IMR-90 (cell line): ENCODE data around the gene NUBPL. TPM values are rescaled to one million over a fixed set of nuclear protein-coding genes. Genes with fewer than 3 reads are reported as not detected.

Experiments used
- ATAC-seq: fragments of 200-7000 bp; cut with Tn5 transposase; 2 replicates; pipeline ENCODE4 v1.9.1; 2020; ENCODE audit warnings: low read depth, mild to moderate bottlenecking, moderate library complexity
- BruUV-seq: library from RNA; stranded (reverse); fragments of 400-500 nt; replicated peaks from 2 replicates; lab custom pipeline; 2021; lab: Mats Ljungman, UMichigan
- CTCF ChIA-PET: fragments of 300-600 bp; formaldehyde crosslinking; extraction: SDS; loops from one replicate; lab custom pipeline; 2021; ENCODE audit warnings: antibody characterized with exemption; lab: Yijun Ruan, JAX
- POLR2A ChIA-PET: fragments of 300-600 bp; sonication (Branson Sonifier 250); formaldehyde crosslinking; loops from one replicate; lab custom pipeline; 2022; ENCODE audit warnings: antibody characterized with exemption; ENCODE audit not compliant: unreplicated experiment; lab: Charles Lee
- DNase-seq: peaks from one replicate; pipeline ENCODE4 v3.0.0; 2013
- H2AFZ ChIP-seq: replicated peaks from 2 replicates; pipeline ENCODE3; 2013; ENCODE audit warnings: low read length, mild to moderate bottlenecking; ENCODE audit not compliant: poor library complexity
- H2AK5ac ChIP-seq: 2 replicates; pipeline ENCODE4 v1.6.1; 2013; ENCODE audit warnings: low read depth, low read length, inconsistent platforms
- H2AK9ac ChIP-seq: replicated peaks from 2 replicates; pipeline ENCODE3; 2013; ENCODE audit warnings: mild to moderate bottlenecking, low read depth, low read length, moderate library complexity; ENCODE audit not compliant: poor library complexity
- H2BK120ac ChIP-seq: 2 replicates; pipeline ENCODE4 v1.6.1; 2013; ENCODE audit warnings: low read depth, low read length, inconsistent platforms
- H2BK15ac ChIP-seq: 3 replicates; pipeline ENCODE4 v1.6.1; 2013; ENCODE audit warnings: low read depth, low read length, inconsistent platforms
- H2BK20ac ChIP-seq: 2 replicates; pipeline ENCODE4 v1.6.1; 2013; ENCODE audit warnings: low read depth, mild to moderate bottlenecking, inconsistent platforms, low read length, moderate library complexity
- H2BK5ac ChIP-seq: 2 replicates; pipeline ENCODE4 v1.6.1; 2013; ENCODE audit warnings: mild to moderate bottlenecking, low read depth, low read length, inconsistent platforms; ENCODE audit not compliant: poor library complexity, severe bottlenecking
- H3K14ac ChIP-seq: replicated peaks from 2 replicates; pipeline ENCODE4 v1.6.1; 2013; ENCODE audit warnings: low read depth, low read length, inconsistent platforms
- H3K18ac ChIP-seq: 2 replicates; pipeline ENCODE4 v1.6.1; 2013; ENCODE audit warnings: low read depth, low read length, control low read depth
- H3K23ac ChIP-seq: 2 replicates; pipeline ENCODE4 v1.6.1; 2013; ENCODE audit warnings: low read depth, low read length, inconsistent platforms
- H3K27ac ChIP-seq: 2 replicates; pipeline ENCODE4 v1.5.1; 2013; ENCODE audit warnings: mild to moderate bottlenecking, control low read depth, low read length; ENCODE audit not compliant: insufficient read depth
- H3K27me3 ChIP-seq: 2 replicates; pipeline ENCODE4 v1.6.1; 2013; ENCODE audit warnings: low read length; ENCODE audit not compliant: control insufficient read depth, insufficient read depth
- H3K36me3 ChIP-seq: 2 replicates; pipeline ENCODE4 v1.6.1; 2013; ENCODE audit warnings: low read length, mixed read lengths; ENCODE audit not compliant: control insufficient read depth, insufficient read depth
- H3K4ac ChIP-seq: 2 replicates; pipeline ENCODE4 v1.6.1; 2013; ENCODE audit warnings: low read depth, low read length, inconsistent platforms
- H3K4me1 ChIP-seq: 2 replicates; pipeline ENCODE4 v1.6.1; 2013; ENCODE audit warnings: low read length, mixed read lengths; ENCODE audit not compliant: control insufficient read depth, insufficient read depth
- H3K4me2 ChIP-seq: 2 replicates; pipeline ENCODE4 v1.6.1; 2013; ENCODE audit warnings: low read depth, mild to moderate bottlenecking, control low read depth, low read length, moderate library complexity
- H3K4me3 ChIP-seq: 2 replicates; pipeline ENCODE4 v1.5.1; 2013; ENCODE audit warnings: low read depth, mild to moderate bottlenecking, control low read depth, low read length, moderate library complexity; ENCODE audit not compliant: insufficient read depth
- H3K56ac ChIP-seq: 2 replicates; pipeline ENCODE4 v1.6.1; 2013; ENCODE audit warnings: low read length, inconsistent platforms; ENCODE audit not compliant: insufficient read depth; ENCODE audit errors: extremely low read depth
- H3K79me1 ChIP-seq, 2 experiments: 2 replicates each; pipeline ENCODE4 v1.6.1; 2013; ENCODE audit warnings: low read length in 2 of 2, inconsistent platforms in 1 of 2, low read depth in 1 of 2
- H3K9ac ChIP-seq: 2 replicates; pipeline ENCODE4 v1.6.1; 2013; ENCODE audit warnings: low read depth, low read length, control low read depth
- H3K9me1 ChIP-seq: 2 replicates; pipeline ENCODE4 v1.6.1; 2013; ENCODE audit warnings: low read length, inconsistent platforms; ENCODE audit not compliant: insufficient read depth
- H3K9me3 ChIP-seq: 2 replicates; pipeline ENCODE4 v1.6.1; 2013; ENCODE audit warnings: low read length; ENCODE audit not compliant: control insufficient read depth, insufficient read depth
- H4K20me1 ChIP-seq: 2 replicates; pipeline ENCODE4 v1.6.1; 2013; ENCODE audit warnings: low read length, inconsistent platforms; ENCODE audit not compliant: insufficient read depth
- H4K5ac ChIP-seq: 2 replicates; pipeline ENCODE4 v1.6.1; 2013; ENCODE audit warnings: mild to moderate bottlenecking, low read depth, low read length, control low read depth
- H4K8ac ChIP-seq, 2 experiments: 2 replicates each; pipeline ENCODE4 v1.6.1; 2013; ENCODE audit warnings: low read depth in 2 of 2, low read length in 2 of 2, control low read depth in 1 of 2, inconsistent platforms in 1 of 2
- H4K91ac ChIP-seq: 2 replicates; pipeline ENCODE4 v1.6.1; 2013; ENCODE audit warnings: low read depth, low read length, inconsistent platforms; ENCODE audit not compliant: insufficient read depth
- BHLHE40 ChIP-seq: fragments of 150-350 bp; IDR thresholded peaks from 2 replicates; pipeline ENCODE4 v1.6.1; 2016; ENCODE audit warnings: mild to moderate bottlenecking, low read depth, low read length
- CEBPB ChIP-seq: IDR thresholded peaks from 2 replicates; pipeline ENCODE4 v1.6.1; 2012; ENCODE audit warnings: low read depth, low read length, improper control_type of control experiment
- FOS ChIP-seq: fragments of 150-350 bp; IDR thresholded peaks from 2 replicates; pipeline ENCODE4 v1.6.1; 2016; ENCODE audit warnings: low read depth, low read length
- MAFK ChIP-seq: IDR thresholded peaks from 2 replicates; pipeline ENCODE4 v1.6.1; 2012; ENCODE audit warnings: low read depth, low read length, improper control_type of control experiment
- MAZ ChIP-seq: IDR thresholded peaks from 2 replicates; pipeline ENCODE4 v1.6.1; 2012; ENCODE audit warnings: low read depth, mild to moderate bottlenecking, low read length, improper control_type of control experiment, moderate library complexity, borderline replicate concordance
- MXI1 ChIP-seq: IDR thresholded peaks from 2 replicates; pipeline ENCODE4 v1.6.1; 2012; ENCODE audit warnings: low read depth, mild to moderate bottlenecking, low read length, moderate library complexity, borderline replicate concordance
- NFE2L2 ChIP-seq: fragments of 150-350 bp; IDR thresholded peaks from 2 replicates; pipeline ENCODE4 v1.6.1; 2016; ENCODE audit warnings: low read depth, mild to moderate bottlenecking, low read length
- POLR2A ChIP-seq: IDR thresholded peaks from 2 replicates; pipeline ENCODE4 v1.6.1; 2012; ENCODE audit warnings: mild to moderate bottlenecking, low read depth, low read length
- RAD21 ChIP-seq: IDR thresholded peaks from 2 replicates; pipeline ENCODE4 v1.6.1; 2012; ENCODE audit warnings: low read length, improper control_type of control experiment
- RCOR1 ChIP-seq: IDR thresholded peaks from 2 replicates; pipeline ENCODE4 v1.6.1; 2012; ENCODE audit warnings: mild to moderate bottlenecking, low read length, improper control_type of control experiment; ENCODE audit not compliant: insufficient replicate concordance
- RFX5 ChIP-seq: IDR thresholded peaks from 2 replicates; pipeline ENCODE4 v1.8.0; 2012; ENCODE audit warnings: low read depth, mild to moderate bottlenecking, low read length, moderate library complexity
- SMC3 ChIP-seq: fragments of 150-350 bp; IDR thresholded peaks from 2 replicates; pipeline ENCODE4 v1.6.1; 2016; ENCODE audit warnings: low read depth, mild to moderate bottlenecking, antibody characterized with exemption, low read length, moderate library complexity
- WGBS, 2 experiments: methylation state at CpG; one replicate each; pipeline versions ENCODE4 v1.1.5 to v1.1.7; 2013; ENCODE audit warnings: missing lambda C conversion rate in 2 of 2; ENCODE audit not compliant: insufficient read length in 1 of 2; ENCODE audit errors: extremely low coverage in 2 of 2; 5-methylcytosine and 5-hydroxymethylcytosine counted together
- dilution Hi-C: fragments of 300-500 bp; cut with HindIII; formaldehyde crosslinking; loops from one replicate; pipeline ENCODE4 v1.14.3; 2018; ENCODE audit warnings: low sequenced_read_pairs; ENCODE audit not compliant: unreplicated experiment
- in situ Hi-C: fragments of 300-500 bp; cut with MboI; formaldehyde crosslinking; loops from 3 replicates; pipeline ENCODE4 v1.14.3; 2019; ENCODE audit warnings: low sequenced_read_pairs, inconsistent platforms, mixed read lengths
- intact Hi-C: fragments of 100-400 bp; cut with micrococcal nuclease; formaldehyde crosslinking; loops from 2 replicates; pipeline ENCODE4 v1.10.0; 2022
- polyA plus RNA-seq, 3 experiments: library from polyadenylated mRNA; depleted of rRNA; stranded (reverse); fragments of >200 nt; gene quantifications; 2 replicates each; pipeline ENCODE4 v1.2.3, GENCODE V29; 2012; ENCODE audit warnings: low replicate concordance in 1 of 3
- total RNA-seq: library from RNA; depleted of rRNA; stranded (reverse); fragments of >200 nt; gene quantifications from 2 replicates; pipeline ENCODE4 v1.2.3, GENCODE V29; 2012
- TF ChIP-seq, protein P1 (sequence below): conservative IDR thresholded peaks from 2 replicates; pipeline ENCODE4 v1.5.1; 2012; ENCODE audit warnings: mild to moderate bottlenecking, low read depth, low read length, improper control_type of control experiment
- TF ChIP-seq, protein P2 (sequence below): fragments of 150-350 bp; IDR thresholded peaks from 2 replicates; pipeline ENCODE4 v1.6.1; 2016; ENCODE audit warnings: low read depth, mild to moderate bottlenecking, low read length, moderate library complexity, borderline replicate concordance
- TF ChIP-seq, protein P3 (sequence below): fragments of 150-350 bp; IDR thresholded peaks from 2 replicates; pipeline ENCODE4 v1.6.1; 2017; ENCODE audit warnings: mild to moderate bottlenecking, antibody characterized with exemption, low read length, low read depth

Gene NUBPL
- total and polyA plus RNA-seq, 2 of the 4 experiments (the other 2 are of a cell fraction): 5.4 to 11.5 TPM

DNA sequence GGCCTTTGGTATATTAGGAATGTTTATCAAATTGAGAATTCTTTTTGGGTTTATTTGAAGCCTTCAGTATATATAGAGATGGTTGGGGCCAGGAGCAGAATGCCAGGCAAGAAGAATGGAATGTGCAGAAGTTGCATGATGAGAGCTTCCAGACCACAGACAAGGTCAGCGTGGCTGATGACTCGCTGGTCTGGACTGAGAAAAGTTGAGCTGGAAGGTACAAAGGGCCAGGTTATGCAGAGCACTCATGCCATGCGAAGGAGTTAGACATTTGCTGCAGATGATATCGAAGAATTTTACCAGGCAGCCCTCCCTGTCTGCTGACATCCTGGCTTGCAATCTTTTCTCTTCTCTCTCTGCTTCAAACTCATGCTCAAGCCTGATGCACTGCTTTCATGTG is 319.7 kb downstream of the NUBPL start:
- peak overlapping the region; percentile 62; the same call in 1 of the 2 replicates for H2AK5ac ChIP-seq
- H2AK9ac ChIP-seq: no peak overlapping the region
- POLR2A ChIA-PET: no interaction called here
- H2BK15ac ChIP-seq: peak overlapping the region; percentile 79; the same call in 1 of the 3 replicates
- H3K4me3 ChIP-seq: no peak overlapping the region
- no peaks in the 10 kb centered on the region for H3K36me3 ChIP-seq
- dilution Hi-C loops: no loop called here
- peak overlapping the region; percentile 65 for H2BK5ac ChIP-seq
- H3K27ac ChIP-seq: no peak overlapping the region
- peak overlapping the region; percentile 36 for H2AFZ ChIP-seq
- BruUV-seq: no TSS peak
- H3K23ac ChIP-seq: peak overlapping the region; percentile 42
- H3K4ac ChIP-seq: peak overlapping the region; percentile 91
- peak overlapping the region; percentile 36; the same call in 1 of the 2 replicates for H3K56ac ChIP-seq
- peak overlapping the region; percentile 85 for H4K91ac ChIP-seq
- ATAC-seq (peak; percentile 96), DNase-seq (peak; percentile 90)
- 0% methylated on average over 1 of the region's 4 CpGs; no CpG with 5 or more reads in 1 of the 2 experiments for WGBS, 2 experiments
- peak overlapping the region; percentile 89 for H2BK120ac ChIP-seq
- peak overlapping the region; percentile 83 for H2BK20ac ChIP-seq
- peak overlapping the region; percentile 47 for H3K4me2 ChIP-seq
- H3K9ac ChIP-seq: no peak overlapping the region
- H3K79me1 ChIP-seq: no peaks in the 10 kb centered on the region
- TF ChIP-seq NFE2L2 (peak; percentile 15; the same call in 1 of the 2 replicates), SMC3 (no peak), FOS (peak; percentile 70), RFX5 (no peak), CEBPB (peak; percentile 63), MXI1 (peak; percentile 38; the same call in 1 of the 2 replicates), MAFK (peak; percentile 78), RAD21 (no peak), BHLHE40 (no peak; the same call in 1 of the 2 replicates), POLR2A (no peak), MAZ (0 out of 2 replicates have a peak, but pooled peaks have one; percentile 30), RCOR1 (no peak)
- TF ChIP-seq, protein P1, sequence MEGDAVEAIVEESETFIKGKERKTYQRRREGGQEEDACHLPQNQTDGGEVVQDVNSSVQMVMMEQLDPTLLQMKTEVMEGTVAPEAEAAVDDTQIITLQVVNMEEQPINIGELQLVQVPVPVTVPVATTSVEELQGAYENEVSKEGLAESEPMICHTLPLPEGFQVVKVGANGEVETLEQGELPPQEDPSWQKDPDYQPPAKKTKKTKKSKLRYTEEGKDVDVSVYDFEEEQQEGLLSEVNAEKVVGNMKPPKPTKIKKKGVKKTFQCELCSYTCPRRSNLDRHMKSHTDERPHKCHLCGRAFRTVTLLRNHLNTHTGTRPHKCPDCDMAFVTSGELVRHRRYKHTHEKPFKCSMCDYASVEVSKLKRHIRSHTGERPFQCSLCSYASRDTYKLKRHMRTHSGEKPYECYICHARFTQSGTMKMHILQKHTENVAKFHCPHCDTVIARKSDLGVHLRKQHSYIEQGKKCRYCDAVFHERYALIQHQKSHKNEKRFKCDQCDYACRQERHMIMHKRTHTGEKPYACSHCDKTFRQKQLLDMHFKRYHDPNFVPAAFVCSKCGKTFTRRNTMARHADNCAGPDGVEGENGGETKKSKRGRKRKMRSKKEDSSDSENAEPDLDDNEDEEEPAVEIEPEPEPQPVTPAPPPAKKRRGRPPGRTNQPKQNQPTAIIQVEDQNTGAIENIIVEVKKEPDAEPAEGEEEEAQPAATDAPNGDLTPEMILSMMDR: no peak
- TF ChIP-seq, protein P2, sequence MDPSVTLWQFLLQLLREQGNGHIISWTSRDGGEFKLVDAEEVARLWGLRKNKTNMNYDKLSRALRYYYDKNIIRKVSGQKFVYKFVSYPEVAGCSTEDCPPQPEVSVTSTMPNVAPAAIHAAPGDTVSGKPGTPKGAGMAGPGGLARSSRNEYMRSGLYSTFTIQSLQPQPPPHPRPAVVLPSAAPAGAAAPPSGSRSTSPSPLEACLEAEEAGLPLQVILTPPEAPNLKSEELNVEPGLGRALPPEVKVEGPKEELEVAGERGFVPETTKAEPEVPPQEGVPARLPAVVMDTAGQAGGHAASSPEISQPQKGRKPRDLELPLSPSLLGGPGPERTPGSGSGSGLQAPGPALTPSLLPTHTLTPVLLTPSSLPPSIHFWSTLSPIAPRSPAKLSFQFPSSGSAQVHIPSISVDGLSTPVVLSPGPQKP: no peak
- TF ChIP-seq, protein P3, sequence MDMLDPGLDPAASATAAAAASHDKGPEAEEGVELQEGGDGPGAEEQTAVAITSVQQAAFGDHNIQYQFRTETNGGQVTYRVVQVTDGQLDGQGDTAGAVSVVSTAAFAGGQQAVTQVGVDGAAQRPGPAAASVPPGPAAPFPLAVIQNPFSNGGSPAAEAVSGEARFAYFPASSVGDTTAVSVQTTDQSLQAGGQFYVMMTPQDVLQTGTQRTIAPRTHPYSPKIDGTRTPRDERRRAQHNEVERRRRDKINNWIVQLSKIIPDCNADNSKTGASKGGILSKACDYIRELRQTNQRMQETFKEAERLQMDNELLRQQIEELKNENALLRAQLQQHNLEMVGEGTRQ: no peak
- H4K20me1 ChIP-seq: no peaks in the 10 kb centered on the region; the same call in 1 of the 2 replicates
- peak overlapping the region; percentile 1 to 38; a peak in 3 of 4 replicates for H4K8ac ChIP-seq
- H4K5ac ChIP-seq: peak overlapping the region; percentile 19; the same call in 1 of the 2 replicates
- in situ Hi-C loops: no loop called here
- H3K14ac ChIP-seq: peak overlapping the region; percentile 30
- CTCF ChIA-PET: no interaction called here
- intact Hi-C loops: no loop called here
- no peaks in the 10 kb centered on the region for H3K9me3 ChIP-seq
- H3K9me1 ChIP-seq: peaks cover 16% of the 10 kb centered on the region
- H3K27me3 ChIP-seq: no peaks in the 10 kb centered on the region
- peaks cover 18% of the 10 kb centered on the region for H3K4me1 ChIP-seq
- peak overlapping the region; percentile 42; the same call in 1 of the 2 replicates for H3K18ac ChIP-seq
